Measurements from ENCODE around the gene CCDC167. TPM values are rescaled to one million over a fixed set of nuclear protein-coding genes. Genes with fewer than 3 reads are reported as not detected.

The CCDC167 gene
- total and polyA plus RNA-seq, 10 of the 15 experiments (the other 5 are each of a cell fraction or from before 2014, with no cell fraction given): 74.9 to 380 (median 137) TPM

- TF ChIP-seq MYC (IDR thresholded peaks at IDR 0.05; ENCODE audit: insufficient read depth, insufficient read length, insufficient replicate concordance, low read length, severe bottlenecking) (no peak), BHLHE40 (IDR thresholded peaks at IDR 0.05; ENCODE audit: borderline replicate concordance in 1 of 2, low read depth in 2 of 2, low read length in 1 of 2) (no peak), ZNF207 (IDR thresholded peaks at IDR 0.05; ENCODE audit: borderline replicate concordance) (peak; percentile 42; the same call in 1 of the 2 replicates), ATF7 (IDR thresholded peaks at IDR 0.05; ENCODE audit: low read depth) (no peak), NKRF (conservative IDR thresholded peaks at IDR 0.05) (no peak), SKIL (IDR thresholded peaks at IDR 0.05; ENCODE audit: low read depth, poor library complexity, severe bottlenecking) (no peak), ZNF217 (IDR thresholded peaks at IDR 0.05) (no peak), SPI1 (IDR thresholded peaks at IDR 0.05; ENCODE audit: borderline replicate concordance, insufficient read depth, low read depth, low read length) (no peak), POU2F2 (IDR thresholded peaks at IDR 0.05; ENCODE audit: borderline replicate concordance, low read depth, low read length) (no peak), YY1 (IDR thresholded peaks at IDR 0.05; ENCODE audit: low read depth, low read length) (peak; percentile 51; the same call in 1 of the 2 replicates), USF2 (IDR thresholded peaks at IDR 0.05; ENCODE audit: borderline replicate concordance, low read depth, low read length) (no peak), MEF2B (IDR thresholded peaks at IDR 0.05; ENCODE audit: partially characterized antibody, poor library complexity, severe bottlenecking) (no peak), POLR2AphosphoS2 (IDR thresholded peaks at IDR 0.05; ENCODE audit: low read depth, low read length) (no peak), TCF12 (IDR thresholded peaks at IDR 0.05; ENCODE audit: low read depth, low read length) (no peak), RB1 (IDR thresholded peaks at IDR 0.05; ENCODE audit: borderline replicate concordance) (no peak), ZNF384 (IDR thresholded peaks at IDR 0.05; ENCODE audit: borderline replicate concordance, low read depth, low read length) (no peak), STAT3 (IDR thresholded peaks at IDR 0.05; ENCODE audit: low read depth, low read length) (no peak), BACH1 (IDR thresholded peaks at IDR 0.05; ENCODE audit: borderline replicate concordance) (no peak), TAF1 (IDR thresholded peaks at IDR 0.05; ENCODE audit: borderline replicate concordance, low read depth, low read length) (no peak), GABPA (IDR thresholded peaks at IDR 0.05; ENCODE audit: low read depth) (no peak), SMC3 (IDR thresholded peaks at IDR 0.05; ENCODE audit: borderline replicate concordance, low read length) (peak; percentile 96), HDGF (IDR thresholded peaks at IDR 0.05) (0 out of 2 replicates have a peak, but pooled peaks have one; percentile 59), EGR1 (IDR thresholded peaks at IDR 0.05; ENCODE audit: borderline replicate concordance in 1 of 2, low read depth in 2 of 2, low read length in 2 of 2) (no peak), STAT1 (conservative IDR thresholded peaks at IDR 0.05) (no peak)
Observed at GRCh38 chr6:37538107-37538506, 38.4 kb upstream of the CCDC167 start (continued).
